GM12892 (cell line): ENCODE measurements around the gene OPCML.

Experiments used
- DNase-seq: peaks from one replicate; pipeline ENCODE4 v3.0.0; 2011; ENCODE audit not compliant: insufficient read length
- FAIRE-seq: peaks from 2 replicates; lab custom pipeline; 2011; peaks lifted over from hg19 to GRCh38; lab: Jason Lieb, UNC
- POLR2A ChIP-seq: IDR thresholded peaks from 2 replicates; pipeline ENCODE4 v1.6.1; 2011; ENCODE audit warnings: low read depth, low read length, control low read depth
- POLR2AphosphoS5 ChIP-seq: IDR thresholded peaks from 2 replicates; pipeline ENCODE4 v1.6.1; 2011; ENCODE audit warnings: low read depth, low read length, control low read depth
- TAF1 ChIP-seq: IDR thresholded peaks from 2 replicates; pipeline ENCODE4 v1.6.1; 2011; ENCODE audit warnings: low read depth, mild to moderate bottlenecking, control low read depth, low read length, borderline replicate concordance

The OPCML gene

GRCh38 chr11:132658696-132659095 is 873.6 kb downstream of the OPCML start:
- no peak for TF ChIP-seq POLR2AphosphoS5
- TF ChIP-seq TAF1, result no peak
- no peak for TF ChIP-seq POLR2A
- DNase-seq (no peak), FAIRE-seq (no peak)

DNA sequence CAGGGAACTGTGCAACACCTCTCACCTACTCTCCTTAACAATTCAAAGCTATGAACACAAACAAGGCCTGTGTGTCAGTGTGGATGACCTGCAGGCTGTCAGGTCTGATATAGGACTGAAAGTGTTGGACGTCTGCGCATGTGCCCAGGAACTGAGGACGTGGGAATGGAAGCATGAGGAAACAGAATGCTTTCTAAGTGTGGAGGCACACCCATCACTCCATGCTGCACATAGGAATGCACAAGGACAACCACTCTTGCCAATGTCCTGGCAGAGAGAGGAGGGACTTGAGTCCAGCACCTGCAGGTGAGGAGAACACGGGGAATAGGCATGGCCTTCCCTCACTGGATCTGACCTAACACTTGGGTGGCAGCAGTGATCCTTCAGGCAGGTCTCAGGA is 874.3 kb downstream of the OPCML start:
- DNase-seq, result no peak
- no peak for FAIRE-seq
- TF ChIP-seq POLR2A (no peak), TAF1 (no peak), POLR2AphosphoS5 (no peak)

DNA sequence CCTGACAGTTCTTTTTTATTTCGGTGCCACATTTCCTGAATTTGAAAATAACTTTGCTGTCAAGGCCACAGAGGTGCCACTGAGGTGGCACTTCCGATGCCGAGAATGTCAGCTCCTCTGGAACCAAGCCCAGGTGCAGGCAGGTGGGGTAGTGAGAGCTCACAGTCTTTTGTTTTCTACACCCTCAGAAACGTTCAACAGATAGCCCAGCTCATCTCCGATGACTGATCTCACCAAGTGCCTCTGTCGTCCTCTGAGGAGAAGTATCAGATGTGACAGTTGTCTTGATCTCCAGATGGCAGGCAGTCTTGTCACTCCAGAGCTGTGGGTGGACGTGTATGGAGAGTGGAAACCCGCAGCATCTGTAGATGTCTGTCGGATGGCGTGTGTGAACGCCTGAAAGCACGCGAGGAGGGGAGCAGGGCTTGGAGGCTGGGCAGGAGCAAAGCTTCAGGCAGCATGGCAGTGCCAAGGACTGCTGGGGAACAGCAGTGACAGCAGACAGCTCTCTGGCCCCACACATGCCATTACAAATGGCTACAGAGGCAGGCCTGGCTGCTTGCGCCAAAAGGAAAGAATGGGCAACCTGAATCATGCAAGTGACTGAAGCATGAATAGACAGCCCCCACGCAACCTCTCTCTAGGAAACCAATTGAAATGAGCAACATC is 877.0 kb downstream of the OPCML start:
- TF ChIP-seq POLR2A (no peak), TAF1 (no peak), POLR2AphosphoS5 (no peak)
- no peak for DNase-seq
- FAIRE-seq, result no peak

DNA sequence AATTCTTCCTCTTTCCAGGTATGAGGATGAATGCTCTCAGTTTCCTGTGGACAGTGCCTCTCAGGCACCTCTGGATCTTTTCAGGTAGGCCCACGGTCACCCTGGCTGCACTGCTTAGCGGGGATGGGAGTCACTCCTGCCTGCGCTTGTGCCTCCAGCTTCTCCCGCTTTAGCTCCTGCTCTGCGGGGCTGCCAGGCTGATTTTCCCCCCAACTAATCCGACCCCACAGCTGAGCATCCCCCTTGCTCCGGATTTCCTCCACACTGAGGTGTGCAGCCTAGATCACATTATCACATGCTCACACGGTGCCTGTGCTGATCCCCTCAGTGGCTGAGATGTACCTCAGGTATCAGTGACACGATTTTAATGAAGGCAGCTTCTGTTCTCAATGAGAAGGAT is 879.1 kb downstream of the OPCML start:
- no peak for TF ChIP-seq POLR2AphosphoS5
- no peak for TF ChIP-seq TAF1
- no peak for TF ChIP-seq POLR2A
- DNase-seq (no peak), FAIRE-seq (no peak)

DNA sequence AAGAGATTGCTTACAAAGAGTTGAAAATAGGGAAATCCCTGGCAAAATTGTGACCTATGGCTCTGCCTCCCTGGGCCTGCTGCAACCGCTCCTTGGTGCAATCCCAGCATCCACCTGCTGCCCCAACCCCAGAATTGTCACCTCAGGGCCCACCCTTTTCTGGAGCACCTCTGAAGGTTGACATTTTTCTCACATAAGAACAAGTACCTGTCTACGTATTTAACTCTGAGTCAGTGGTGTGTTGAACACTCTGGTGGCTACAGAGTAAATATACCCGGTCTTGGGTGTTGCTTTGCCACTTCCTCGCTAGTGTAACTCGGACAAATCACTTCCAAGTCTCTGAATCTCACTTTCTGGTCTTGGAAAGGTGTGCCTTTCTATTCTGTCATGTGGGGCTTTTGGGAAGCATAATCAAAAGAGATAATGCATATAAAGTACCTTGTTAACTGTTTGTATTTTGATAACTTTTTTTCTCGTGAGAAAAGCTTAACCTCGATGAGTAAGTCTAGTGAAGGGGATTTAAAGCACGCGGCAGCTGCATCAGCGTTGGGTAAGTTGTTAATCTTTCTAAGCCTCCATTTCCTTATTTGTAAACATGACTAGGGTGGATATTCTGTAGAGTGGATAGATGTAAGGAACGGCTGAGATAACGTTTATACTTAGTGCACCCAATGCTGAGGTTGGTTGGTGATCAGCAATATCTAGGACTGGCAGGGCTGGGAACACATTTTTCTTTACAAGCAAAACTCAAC is 881.2 kb downstream of the OPCML start:
- TF ChIP-seq POLR2AphosphoS5 (no peak), TAF1 (no peak), POLR2A (no peak)
- FAIRE-seq (no peak), DNase-seq (no peak)

DNA sequence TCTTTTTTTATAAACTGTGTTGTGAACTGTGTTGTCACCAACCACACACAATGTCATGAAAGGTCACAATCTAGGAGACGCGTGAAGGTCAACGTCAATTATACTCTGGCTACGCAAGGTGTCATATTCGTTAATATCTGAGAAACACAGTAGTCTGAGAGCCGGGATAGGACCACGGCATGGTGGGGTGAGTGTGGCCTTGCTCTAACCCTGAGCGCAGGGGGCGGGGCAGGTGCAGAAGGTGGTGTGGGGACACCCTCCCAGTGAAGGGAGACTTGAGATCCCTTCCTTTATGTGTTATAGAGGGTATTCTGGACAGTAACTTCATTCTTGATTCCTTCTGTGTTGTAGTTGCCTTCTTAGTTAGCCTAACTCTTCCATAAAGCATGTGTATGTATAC is 883.0 kb downstream of the OPCML start:
- FAIRE-seq, result no peak
- no peak for TF ChIP-seq POLR2AphosphoS5
- no peak for TF ChIP-seq POLR2A
- TF ChIP-seq TAF1, result no peak

GRCh38 chr11:132648851-132649250 is 883.5 kb downstream of the OPCML start:
- FAIRE-seq (no peak), DNase-seq (no peak)
- TF ChIP-seq POLR2AphosphoS5 (no peak), TAF1 (no peak), POLR2A (no peak)

More for the DNA sequence above, 883.0 kb downstream of the OPCML start:
- DNase-seq, result no peak

DNA sequence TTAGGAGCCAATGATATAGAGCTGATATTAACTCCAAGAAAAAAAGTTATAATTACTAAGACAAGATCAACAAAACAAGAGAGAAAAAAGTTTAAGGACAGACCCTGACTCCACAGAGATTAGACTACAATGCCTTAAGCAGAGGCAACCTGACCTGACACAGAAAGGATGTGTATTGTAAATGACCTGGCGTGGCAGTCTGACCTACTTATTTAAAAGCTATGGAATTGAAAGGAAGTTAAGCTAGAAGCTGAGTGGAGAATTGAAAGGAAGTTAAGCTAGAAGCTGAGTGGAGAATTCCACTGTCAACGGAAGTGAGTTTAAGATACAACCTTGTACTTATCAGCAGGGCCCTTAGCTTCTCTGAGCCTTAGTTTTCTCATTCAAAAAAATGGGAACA is 885.4 kb downstream of the OPCML start:
- TF ChIP-seq POLR2AphosphoS5 (no peak), TAF1 (no peak), POLR2A (no peak)
- DNase-seq, result no peak
- FAIRE-seq, result no peak

- TF ChIP-seq TAF1 (no peak), POLR2A (no peak), POLR2AphosphoS5 (no peak)
- DNase-seq, result no peak
- FAIRE-seq, result no peak
Measured at GRCh38 chr11:132644520-132645239, 887.6 kb downstream of the OPCML start.

- DNase-seq (no peak), FAIRE-seq (no peak)
- TF ChIP-seq POLR2A (no peak), TAF1 (no peak), POLR2AphosphoS5 (no peak)
Measured at GRCh38 chr11:132643239-132643638, 889.1 kb downstream of the OPCML start.

DNA sequence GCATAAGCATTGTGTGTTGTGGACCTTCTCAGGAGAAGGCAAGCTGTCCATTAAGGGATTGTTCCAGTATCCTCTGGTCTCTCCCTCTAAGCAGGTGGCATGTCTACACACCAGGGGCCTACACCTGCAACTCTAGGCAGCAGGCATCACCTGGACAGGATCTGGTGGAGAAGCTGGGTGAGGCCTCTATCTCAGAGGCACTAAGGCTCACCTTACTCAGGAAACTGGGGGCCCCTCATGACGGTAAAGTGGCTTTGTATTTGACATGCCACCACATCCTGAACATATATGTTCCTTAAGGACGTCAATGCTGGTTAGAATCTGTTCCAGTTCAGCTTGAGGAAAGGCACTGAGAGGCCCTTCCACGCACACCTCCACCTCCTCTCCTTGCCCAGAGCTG is 891.3 kb downstream of the OPCML start:
- no peak for FAIRE-seq
- TF ChIP-seq POLR2AphosphoS5 (no peak), POLR2A (no peak), TAF1 (no peak)
- DNase-seq, result no peak

- DNase-seq (no peak), FAIRE-seq (no peak)
- TF ChIP-seq POLR2AphosphoS5 (no peak), TAF1 (no peak), POLR2A (no peak)
Measured at GRCh38 chr11:132639986-132640385, 892.3 kb downstream of the OPCML start.

DNA sequence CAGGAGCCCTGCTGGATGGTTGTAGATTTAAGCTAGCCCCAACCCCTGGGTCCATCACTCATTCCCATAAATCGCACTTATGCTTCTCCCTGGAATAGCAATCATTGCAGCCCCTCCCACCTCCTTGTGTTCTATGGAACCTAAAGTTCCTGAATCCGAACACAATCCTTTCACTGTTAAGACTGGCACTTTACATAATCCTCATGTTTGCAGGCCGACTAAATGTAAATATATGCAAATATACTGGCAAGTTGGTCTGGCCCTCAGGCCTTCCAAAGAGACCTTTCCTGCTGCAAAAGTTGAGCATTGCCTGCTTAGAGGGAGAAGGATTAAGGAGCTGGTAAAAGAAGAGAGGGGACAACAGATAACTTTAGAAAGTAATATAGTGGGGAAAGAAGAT is 892.9 kb downstream of the OPCML start:
- DNase-seq (no peak), FAIRE-seq (no peak)
- TF ChIP-seq POLR2AphosphoS5 (no peak), TAF1 (no peak), POLR2A (no peak)
